BLaER1 treated with 17β-estradiol and CSF1 and Interleukin-3, amounts not matched to agents 10 nM and 100 nM (cell line): Measurements from ENCODE around the gene ELF3.
"Not testable (repeated sequence)": the region's sequence is repeated elsewhere in the genome, so short reads cannot be mapped to it uniquely, and the experiment has no call there.

Experiments
- H3K27ac ChIP-seq, 11 experiments: shearing (Covaris generic); formaldehyde crosslinking; 2 replicates each; pipeline ENCODE4 v1.8.1; 2022
- H3K27me3 ChIP-seq, 11 experiments: shearing (Covaris generic); formaldehyde crosslinking; 2 replicates each; pipeline ENCODE4 v1.8.1; 2022
- H3K36me3 ChIP-seq, 11 experiments: shearing (Covaris generic); formaldehyde crosslinking; 2 replicates each; pipeline ENCODE4 v1.8.1; 2022
- H3K4me1 ChIP-seq, 10 experiments: shearing (Covaris generic); formaldehyde crosslinking; 2 replicates each; pipeline ENCODE4 v1.8.1; 2022
- H3K4me2 ChIP-seq, 11 experiments: shearing (Covaris generic); formaldehyde crosslinking; 2 replicates each; pipeline ENCODE4 v1.8.1; 2022
- H3K4me3 ChIP-seq, 10 experiments: shearing (Covaris generic); formaldehyde crosslinking; 2 replicates each; pipeline ENCODE4 v1.8.1; 2022
- H3K9ac ChIP-seq, 11 experiments: shearing (Covaris generic); formaldehyde crosslinking; 2 replicates each; pipeline ENCODE4 v1.8.1; 2022
- H3K9me3 ChIP-seq, 11 experiments: shearing (Covaris generic); formaldehyde crosslinking; replicated peaks in 1 of 11; 2 replicates each; pipeline ENCODE4 v1.8.1; 2022
- H4K20me1 ChIP-seq, 11 experiments: shearing (Covaris generic); formaldehyde crosslinking; 2 replicates each; pipeline ENCODE4 v1.8.1; 2022
- Cebpa-rat ChIP-seq, 11 experiments: shearing (Covaris generic); IDR thresholded peaks; 2 replicates each; pipeline ENCODE4 v1.8.1; 2022

Gene ELF3

GRCh38 chr1:202018468-202019234, 8.3 kb downstream of the ELF3 start:
- H3K27me3 ChIP-seq, result no peaks in the 10 kb centered on the region
- no peak overlapping the region for H3K27ac ChIP-seq
- H3K4me1 ChIP-seq, result peaks cover 0 to 15% (median 13%) of the 10 kb centered on the region in 10 experiments; a peak in 17 of 20 replicates
- no peaks in the 10 kb centered on the region for H3K36me3 ChIP-seq
- H3K4me3 ChIP-seq, result no peak overlapping the region
- H3K9ac ChIP-seq, result peak overlapping the region in 1 of 11 experiments; percentile 16; a peak in 2 of 22 replicates
- peak overlapping the region in 10 of 11 experiments; percentile 14 to 55 (median 38); a peak in 19 of 22 replicates for H3K4me2 ChIP-seq
- no peak for TF ChIP-seq Cebpa-rat (IDR thresholded peaks at IDR 0.05)
- H4K20me1 ChIP-seq, result no peaks in the 10 kb centered on the region
- no peaks in the 10 kb centered on the region for H3K9me3 ChIP-seq

GRCh38 chr1:202019235-202019558, 8.8 kb downstream of the ELF3 start:
- H3K4me2 ChIP-seq, result peak overlapping the region in 10 of 11 experiments; percentile 14 to 55 (median 38); a peak in 15 of 22 replicates
- H3K27ac ChIP-seq, H3K9me3 ChIP-seq, H3K36me3 ChIP-seq, H4K20me1 ChIP-seq, H3K4me3 ChIP-seq, H3K9ac ChIP-seq, H3K27me3 ChIP-seq: not testable (repeated sequence)
- peaks cover 0 to 15% (median 13%) of the 10 kb centered on the region in 10 experiments; a peak in 17 of 20 replicates for H3K4me1 ChIP-seq

GRCh38 chr1:202023001-202023433, 12.6 kb downstream of the ELF3 start:
- no peaks in the 10 kb centered on the region for H3K9me3 ChIP-seq
- TF ChIP-seq Cebpa-rat (IDR thresholded peaks at IDR 0.05), result no peak
- no peak overlapping the region for H3K4me2 ChIP-seq
- H4K20me1 ChIP-seq, result no peaks in the 10 kb centered on the region
- no peaks in the 10 kb centered on the region for H3K27me3 ChIP-seq
- H3K9ac ChIP-seq, result no peak overlapping the region
- H3K4me3 ChIP-seq, result no peak overlapping the region
- H3K27ac ChIP-seq, result no peak overlapping the region
- H3K4me1 ChIP-seq, result peaks cover 0 to 13% (median 12%) of the 10 kb centered on the region in 10 experiments; a peak in 17 of 20 replicates
- H3K36me3 ChIP-seq, result no peaks in the 10 kb centered on the region

- no peaks in the 10 kb centered on the region for H3K36me3 ChIP-seq
- no peaks in the 10 kb centered on the region for H3K27me3 ChIP-seq
- H3K9me3 ChIP-seq, result no peaks in the 10 kb centered on the region
- H3K9ac ChIP-seq, result no peak overlapping the region
- peak overlapping the region in 2 of 11 experiments; percentile 8 to 25; a peak in 1 of 22 replicates for H3K4me2 ChIP-seq
- no peak for TF ChIP-seq Cebpa-rat (IDR thresholded peaks at IDR 0.05)
- no peak overlapping the region for H3K4me3 ChIP-seq
- no peak overlapping the region for H3K27ac ChIP-seq
- no peaks in the 10 kb centered on the region for H4K20me1 ChIP-seq
- peaks cover under 1 to 16% (median 3%) of the 10 kb centered on the region in 10 experiments; a peak in 18 of 20 replicates for H3K4me1 ChIP-seq
Observed at GRCh38 chr1:202029171-202029665, 18.8 kb downstream of the ELF3 start.

- no peak overlapping the region for H3K4me3 ChIP-seq
- H3K27me3 ChIP-seq, result no peaks in the 10 kb centered on the region
- no peak overlapping the region for H3K27ac ChIP-seq
- H3K9ac ChIP-seq, result no peak overlapping the region
- H3K4me2 ChIP-seq, result 0 out of 22 replicates have a peak overlapping the region, but pooled peaks of 1 of the 11 experiments have one; percentile 8
- H3K36me3 ChIP-seq, result no peaks in the 10 kb centered on the region
- no peak for TF ChIP-seq Cebpa-rat (IDR thresholded peaks at IDR 0.05)
- peaks cover 4 to 21% (median 6%) of the 10 kb centered on the region in 10 experiments; a peak in 18 of 20 replicates for H3K4me1 ChIP-seq
- H3K9me3 ChIP-seq, result no peaks in the 10 kb centered on the region
- H4K20me1 ChIP-seq, result no peaks in the 10 kb centered on the region
Observed at GRCh38 chr1:202029727-202030126, 19.3 kb downstream of the ELF3 start.

GRCh38 chr1:202031796-202032195, 21.4 kb downstream of the ELF3 start:
- Histone ChIP-seq H3K27ac (no peak overlapping the region), H3K9me3 (no peaks in the 10 kb centered on the region), H3K4me2 (no peak overlapping the region)

GRCh38 chr1:202034149-202034682, 23.8 kb downstream of the ELF3 start:
- Histone ChIP-seq H3K9me3 (no peaks in the 10 kb centered on the region), H3K36me3 (no peaks in the 10 kb centered on the region), H4K20me1 (no peaks in the 10 kb centered on the region), H3K4me2 (peak overlapping the region in 10 of 11 experiments; percentile 23 to 70 (median 64); a peak in 19 of 22 replicates), H3K4me3 (no peak overlapping the region), H3K27ac (peak overlapping the region in 4 of 11 experiments; percentile 38 to 60 (median 52); a peak in 7 of 22 replicates), H3K27me3 (no peaks in the 10 kb centered on the region), H3K9ac (0 out of 22 replicates have a peak overlapping the region, but pooled peaks of 2 of the 11 experiments have one; percentile 10 to 13), H3K4me1 (peaks cover 8 to 18% (median 13%) of the 10 kb centered on the region in 10 experiments; a peak in 19 of 20 replicates)
- TF ChIP-seq Cebpa-rat (IDR thresholded peaks at IDR 0.05), result no peak

More at GRCh38 chr1:202031796-202032195, 21.4 kb downstream of the ELF3 start:
- no peak overlapping the region for H3K4me3 ChIP-seq
- no peaks in the 10 kb centered on the region for H3K27me3 ChIP-seq
- H3K9ac ChIP-seq, result no peak overlapping the region
- peaks cover 9 to 27% (median 13%) of the 10 kb centered on the region in 10 experiments; a peak in 19 of 20 replicates for H3K4me1 ChIP-seq
- H3K36me3 ChIP-seq, result no peaks in the 10 kb centered on the region
- no peaks in the 10 kb centered on the region for H4K20me1 ChIP-seq
- TF ChIP-seq Cebpa-rat (IDR thresholded peaks at IDR 0.05), result no peak

GRCh38 chr1:202034683-202035462, 24.5 kb downstream of the ELF3 start:
- Histone ChIP-seq H3K4me3 (no peak overlapping the region), H3K9ac (peak overlapping the region in 2 of 11 experiments; percentile 10 to 13; a peak in 1 of 22 replicates), H3K4me2 (peak overlapping the region; percentile 23 to 70 (median 62); a peak in 21 of 22 replicates), H3K4me1 (peaks cover 4 to 13% (median 12%) of the 10 kb centered on the region in 10 experiments; a peak in 19 of 20 replicates), H3K27me3 (no peaks in the 10 kb centered on the region), H3K27ac (peak overlapping the region in 4 of 11 experiments; percentile 38 to 60 (median 52); a peak in 7 of 22 replicates), H4K20me1 (no peaks in the 10 kb centered on the region), H3K9me3 (no peaks in the 10 kb centered on the region), H3K36me3 (no peaks in the 10 kb centered on the region)
- no peak for TF ChIP-seq Cebpa-rat (IDR thresholded peaks at IDR 0.05)
